GM19238 (cell line): ENCODE data around the gene PDSS2.
A peak's percentile ranks its signal among the peaks of the same experiment; 100 is the strongest.
"Not testable (repeated sequence)": the region's sequence is repeated elsewhere in the genome, so short reads cannot be mapped to it uniquely, and the experiment has no call there.

Source experiments
- DNase-seq: peaks from one replicate; pipeline ENCODE4 v3.0.0; 2011; ENCODE audit warnings: low spot score; ENCODE audit not compliant: insufficient read length

The PDSS2 gene

DNA sequence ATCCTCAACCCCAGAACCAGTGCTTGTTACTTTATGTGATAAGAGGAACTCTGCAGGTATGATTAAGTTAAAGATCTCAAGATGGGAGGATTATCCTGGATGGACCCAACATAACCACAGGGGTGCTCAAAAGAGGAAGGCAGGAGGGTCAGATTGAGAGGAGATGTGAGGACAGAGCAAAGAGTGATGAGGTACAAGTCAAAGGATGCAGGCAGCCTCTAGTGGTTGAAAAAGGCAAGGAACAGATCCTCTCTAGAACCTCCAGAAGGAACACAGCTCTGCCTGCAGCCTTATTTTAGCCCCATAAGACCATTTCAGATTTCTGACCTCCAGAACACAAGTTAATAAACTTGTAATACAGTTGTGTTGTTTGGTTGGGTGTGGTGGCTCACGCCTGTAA is 41.2 kb downstream of the PDSS2 start:
- DNase-seq = peak; percentile 7

DNA sequence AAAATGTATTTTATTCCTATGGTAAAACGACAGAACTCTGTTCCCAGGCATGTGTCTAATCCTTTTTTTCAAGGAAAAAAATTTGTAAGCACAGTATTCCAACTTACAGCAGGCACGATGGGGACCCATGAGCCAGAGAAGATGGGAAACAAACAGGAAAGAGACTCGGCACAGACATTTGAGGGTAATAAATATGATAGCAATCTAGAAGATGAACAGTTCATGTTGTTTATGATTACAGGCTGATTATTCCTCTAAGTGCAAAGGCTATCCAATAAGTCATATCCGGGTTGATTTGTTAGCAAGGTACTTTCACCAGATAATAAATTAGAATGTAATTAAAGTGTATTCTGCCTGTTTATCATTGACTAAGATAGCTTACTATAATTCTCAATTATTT is 43.2 kb downstream of the PDSS2 start:
- DNase-seq = no peak

DNA sequence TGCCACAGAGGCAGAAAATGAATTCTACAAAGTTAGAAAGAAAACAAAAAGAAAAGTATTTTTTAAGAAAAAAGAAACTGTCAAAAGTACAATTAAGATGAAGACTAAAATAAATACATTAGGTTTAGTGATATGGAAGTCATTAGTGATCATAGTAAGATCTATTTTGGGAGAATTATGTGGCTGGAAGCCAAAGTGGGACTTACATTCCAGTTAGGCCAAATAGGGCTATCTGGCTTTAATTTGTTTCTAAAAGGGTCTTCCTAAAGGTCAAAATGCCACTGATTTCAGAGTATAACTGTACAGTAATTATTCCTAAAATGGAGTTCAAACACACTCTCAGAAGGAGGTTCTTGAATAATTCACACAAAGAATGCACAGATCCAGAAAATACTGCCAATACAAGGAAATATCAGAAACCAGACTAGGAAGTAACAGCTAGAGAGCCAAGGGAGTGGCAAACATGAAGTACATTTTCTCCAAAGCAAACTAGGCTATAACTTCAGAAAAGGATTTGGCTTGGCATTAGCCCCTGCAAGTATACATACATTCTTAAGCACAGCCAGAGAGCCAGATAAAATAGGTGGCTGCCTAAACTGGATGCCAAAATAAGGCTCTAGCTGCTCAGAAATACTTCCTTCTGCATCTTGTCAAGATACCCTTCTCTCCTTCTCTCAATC is 45.3 kb downstream of the PDSS2 start:
- no peak for DNase-seq

DNA sequence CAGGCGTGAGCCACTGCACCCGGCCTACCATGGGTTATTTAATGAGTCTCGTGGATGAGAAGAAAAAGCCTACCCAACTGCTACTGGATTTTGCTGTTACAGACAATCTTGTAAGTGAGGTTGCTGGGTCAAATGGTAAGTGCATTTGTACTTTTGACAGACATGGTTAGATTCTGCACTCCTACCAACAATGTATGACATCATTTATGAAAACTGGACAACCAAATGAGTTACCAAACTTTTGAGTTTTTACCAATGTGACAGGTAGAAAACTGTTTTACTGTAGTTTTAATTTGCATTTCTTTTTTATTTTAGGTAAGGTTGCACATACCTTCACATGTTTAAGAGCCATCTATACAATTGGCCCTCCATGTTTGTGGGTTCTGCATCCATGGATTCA is 48.2 kb downstream of the PDSS2 start:
- DNase-seq = no peak

DNA sequence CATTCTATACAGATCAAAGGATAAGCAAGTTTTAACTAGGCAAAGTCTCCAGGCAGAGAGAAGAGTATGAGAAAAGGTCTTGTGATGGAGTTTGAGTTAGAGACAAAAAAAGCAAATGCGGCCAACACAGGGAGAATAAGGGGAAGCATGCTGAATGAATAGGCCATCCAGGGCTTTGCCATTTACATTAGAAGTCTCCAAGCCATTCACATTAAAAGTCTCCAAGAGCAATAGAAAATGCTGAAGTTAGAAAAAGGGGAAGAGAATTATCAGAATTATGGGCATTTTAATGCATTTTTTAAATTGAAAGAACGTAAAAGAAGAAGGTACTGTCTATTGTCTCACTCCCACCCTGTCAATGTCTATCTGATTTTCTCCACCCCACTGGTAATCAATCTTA is 49.4 kb downstream of the PDSS2 start:
- DNase-seq = no peak

DNA sequence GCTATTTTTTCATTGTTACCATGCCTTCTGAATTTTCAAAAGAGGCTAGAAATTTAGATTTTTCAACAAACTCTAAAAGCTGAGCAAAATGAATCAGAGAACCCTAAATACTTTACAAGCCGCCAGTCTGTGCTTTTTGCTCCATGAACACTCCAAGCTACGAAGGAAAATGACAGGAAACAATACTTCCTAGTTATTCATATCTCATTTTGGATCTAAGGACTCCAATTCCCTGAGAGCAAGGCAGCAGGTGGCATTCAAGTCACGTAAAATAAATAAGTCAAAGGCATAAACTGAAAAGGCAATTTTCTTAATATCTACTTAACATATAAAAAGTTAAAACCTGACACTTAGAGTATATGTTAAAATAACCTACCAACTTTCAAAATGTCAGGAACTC is 50.6 kb downstream of the PDSS2 start:
- no peak for DNase-seq

DNA sequence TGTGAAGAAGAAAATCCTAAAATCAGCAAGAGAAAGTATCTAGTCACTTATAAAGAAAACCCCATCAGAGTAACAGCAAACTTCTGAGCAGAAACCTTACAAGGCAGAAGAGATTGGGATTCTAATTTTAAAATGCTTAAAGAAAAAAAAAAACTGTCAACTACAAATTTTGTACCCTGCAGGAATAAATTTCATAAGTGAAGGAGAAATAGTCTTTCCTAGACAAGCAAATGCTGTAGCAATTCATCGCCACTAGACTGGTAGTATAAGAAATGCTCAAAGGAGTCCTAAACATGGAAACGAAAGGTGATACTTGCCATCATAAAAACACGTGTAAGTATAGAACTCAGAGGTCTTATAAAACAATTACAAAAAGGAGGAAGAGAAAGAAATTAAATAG is 54.4 kb downstream of the PDSS2 start:
- no peak for DNase-seq

DNA sequence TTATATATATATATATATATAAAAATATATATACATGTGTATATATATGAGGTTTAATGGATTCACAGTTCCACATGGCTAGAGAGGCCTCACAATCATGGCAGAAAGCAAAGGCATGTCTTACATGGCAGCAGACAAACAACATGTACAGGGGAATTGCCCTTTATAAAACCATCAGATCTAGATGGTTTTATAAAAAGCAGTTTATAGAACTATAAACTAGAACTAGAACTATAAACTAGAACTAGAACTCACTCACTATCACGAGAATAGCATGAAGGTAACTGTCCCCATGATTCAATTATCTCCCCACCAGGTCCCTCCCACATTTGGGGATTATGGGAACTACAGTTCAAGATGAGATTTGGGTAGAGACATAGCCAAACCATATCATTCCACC is 56.8 kb downstream of the PDSS2 start:
- DNase-seq = no peak

DNA sequence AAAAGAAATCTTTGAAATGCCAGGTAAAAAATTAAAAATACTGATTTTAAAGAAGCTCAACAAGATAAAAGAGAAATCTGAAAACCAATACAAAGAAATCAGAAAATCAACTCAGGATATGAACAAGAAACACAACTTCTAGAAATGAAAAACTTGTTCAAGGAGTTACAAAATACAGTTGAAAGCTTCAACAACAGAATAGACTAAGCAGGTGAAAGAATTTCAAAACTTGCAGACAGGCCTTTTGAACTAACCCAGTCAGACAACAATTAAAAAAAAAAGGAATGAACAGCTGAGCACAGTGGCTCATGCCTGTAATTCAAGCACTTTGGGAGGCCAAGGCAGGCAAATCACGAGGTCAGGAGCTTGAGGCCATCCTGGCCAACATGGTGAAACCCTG is 57.8 kb downstream of the PDSS2 start:
- DNase-seq = no peak

DNA sequence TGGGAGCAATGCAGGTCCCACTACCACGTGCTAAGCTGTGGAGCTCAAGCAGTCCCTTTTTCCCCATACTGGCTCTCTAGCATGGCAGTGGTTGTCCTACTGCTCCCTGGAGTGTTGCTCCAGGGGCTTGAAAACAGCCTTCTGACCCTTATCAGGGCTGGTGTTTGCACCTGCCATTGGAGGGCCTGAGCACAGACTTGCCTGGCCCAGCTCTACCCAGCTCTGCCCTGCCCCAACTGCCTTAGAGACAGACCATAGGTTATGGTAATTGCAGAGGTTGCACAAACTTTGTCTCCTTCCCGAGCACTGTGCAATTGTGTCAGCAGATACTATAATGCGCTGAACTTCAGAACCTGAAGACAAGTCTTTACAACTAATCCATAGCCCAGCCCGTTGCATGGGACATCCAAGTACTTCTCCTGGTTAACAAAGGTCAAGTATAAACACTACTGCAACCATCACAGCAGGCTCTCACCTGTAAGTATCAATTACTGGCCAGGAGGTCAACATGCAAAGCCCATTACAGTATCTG is 58.7 kb downstream of the PDSS2 start:
- DNase-seq = no peak

DNA sequence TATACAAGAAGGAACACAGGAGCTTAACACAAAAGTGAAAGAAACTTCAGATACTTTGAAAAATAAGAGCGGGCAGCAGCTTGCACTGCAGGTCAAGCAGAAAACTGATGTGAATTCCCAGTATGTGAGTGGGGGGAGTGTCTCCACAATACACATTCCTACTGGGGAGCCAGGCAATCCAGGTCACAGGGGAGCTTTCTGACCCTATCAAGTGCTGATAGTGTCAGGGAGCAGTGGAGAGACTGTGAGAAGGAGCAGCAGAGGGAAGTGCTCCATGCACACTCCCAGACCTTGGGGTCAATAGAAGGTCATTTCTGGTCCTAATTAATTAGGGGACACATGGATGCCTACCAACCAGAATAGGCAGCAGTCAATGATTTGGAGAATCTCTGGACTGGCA is 59.4 kb downstream of the PDSS2 start:
- DNase-seq = no peak

DNA sequence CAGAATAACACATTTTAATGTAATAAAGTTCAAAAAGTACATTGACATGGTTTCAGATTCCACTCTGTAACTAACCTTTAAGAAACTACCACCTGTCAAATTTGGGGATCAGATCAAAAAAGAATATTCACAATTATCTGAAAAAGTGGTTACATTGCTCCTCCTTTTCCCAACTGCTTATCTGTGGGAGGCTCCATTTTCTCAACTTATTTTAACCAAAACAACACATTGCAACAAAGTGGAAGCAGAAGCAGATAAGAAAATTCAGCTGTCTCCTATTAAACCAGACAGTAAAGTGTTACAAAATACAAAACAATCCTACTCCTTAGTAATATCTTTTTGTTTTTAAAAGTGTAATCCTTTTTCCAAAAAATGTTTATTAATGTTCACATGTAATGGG is 61.4 kb downstream of the PDSS2 start:
- no peak for DNase-seq

DNA sequence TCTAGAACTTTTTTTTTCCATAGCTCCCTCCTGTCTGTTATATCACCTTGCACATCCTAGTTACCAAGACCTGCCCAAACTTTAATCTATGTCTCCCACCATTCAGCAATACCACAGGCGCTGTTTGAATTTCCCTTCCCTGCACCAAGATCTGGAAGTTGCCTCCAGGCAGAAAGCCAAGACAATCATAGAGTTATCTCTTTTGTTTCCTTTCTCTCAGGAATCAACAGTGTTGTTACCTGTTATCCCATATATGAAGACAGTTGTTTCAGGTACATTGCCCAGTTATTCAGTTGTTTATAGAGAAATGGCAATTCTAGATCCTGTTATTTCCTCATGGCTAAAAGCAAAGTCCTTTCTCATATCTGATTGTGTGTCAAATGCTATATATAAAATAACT is 63.2 kb downstream of the PDSS2 start:
- DNase-seq = no peak

DNA sequence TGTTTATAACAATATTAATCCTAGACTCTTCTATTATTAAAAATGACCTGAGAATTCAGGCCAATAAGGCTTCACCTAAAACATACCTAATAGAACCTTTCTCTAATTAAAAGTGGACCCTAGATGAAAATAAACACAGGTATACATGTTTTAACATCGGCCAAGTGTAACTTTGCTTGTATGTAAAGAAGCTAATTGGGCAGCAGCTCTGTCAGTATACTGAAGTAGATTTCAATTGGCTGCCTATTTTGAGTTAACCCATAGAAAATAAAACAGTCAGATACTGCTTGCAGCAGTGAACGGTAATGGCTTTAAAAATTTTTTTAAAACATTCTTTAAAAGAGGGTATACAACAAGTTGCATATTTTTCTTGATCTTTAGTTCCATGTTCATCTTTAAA is 67.3 kb downstream of the PDSS2 start:
- no peak for DNase-seq

DNA sequence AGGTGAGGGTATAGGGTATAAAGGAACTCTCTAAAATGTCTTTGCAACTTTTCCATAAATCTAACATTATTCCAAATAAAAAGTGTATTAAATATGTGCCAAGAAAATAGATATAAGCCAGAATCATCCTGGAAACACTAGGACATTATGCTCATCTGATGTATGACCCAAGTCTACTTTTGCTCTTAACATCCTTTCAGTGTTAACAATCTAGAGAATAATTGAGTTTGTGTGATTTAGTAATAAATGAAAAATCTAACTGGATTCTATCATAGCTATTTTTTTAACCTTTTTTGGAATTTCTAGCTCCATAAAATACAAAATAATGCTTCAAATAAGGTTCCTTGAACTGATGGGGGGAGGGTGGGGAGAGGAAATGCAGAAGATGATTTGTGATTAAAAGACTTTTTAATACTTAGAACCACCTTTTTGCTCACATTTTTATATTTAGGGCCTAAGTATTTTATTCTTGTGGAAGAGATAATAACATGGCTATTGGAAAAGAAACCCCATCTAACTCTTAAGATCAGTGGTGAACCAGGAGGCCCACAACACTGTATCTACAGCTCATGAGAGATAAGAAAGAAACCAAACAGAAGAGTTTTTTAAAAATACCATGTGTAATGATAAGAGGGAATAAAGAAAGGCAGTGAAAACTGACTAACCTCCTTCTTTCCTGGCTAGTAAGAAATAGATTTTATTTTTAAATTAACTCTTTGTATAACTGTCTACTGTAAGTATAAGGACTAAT is 68.5 kb downstream of the PDSS2 start:
- no peak for DNase-seq

DNA sequence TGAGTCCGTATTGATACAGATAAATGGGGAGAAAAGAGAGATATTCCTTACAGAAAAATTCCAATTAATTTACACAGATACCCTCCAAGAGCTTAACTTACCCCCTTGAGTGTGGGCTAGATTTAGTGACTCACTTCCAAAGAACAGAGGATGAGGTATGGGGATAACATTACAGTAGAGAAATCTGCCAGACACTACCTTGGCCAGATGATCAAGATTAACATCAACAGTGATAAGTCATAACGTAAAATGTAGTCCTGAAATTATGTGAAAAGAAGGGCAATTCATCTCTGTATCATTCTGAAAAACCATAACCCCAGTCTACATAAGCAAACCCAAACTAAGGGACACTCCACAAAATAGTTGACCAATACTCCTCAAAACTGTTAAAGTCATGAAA is 69.3 kb downstream of the PDSS2 start:
- no peak for DNase-seq

DNA sequence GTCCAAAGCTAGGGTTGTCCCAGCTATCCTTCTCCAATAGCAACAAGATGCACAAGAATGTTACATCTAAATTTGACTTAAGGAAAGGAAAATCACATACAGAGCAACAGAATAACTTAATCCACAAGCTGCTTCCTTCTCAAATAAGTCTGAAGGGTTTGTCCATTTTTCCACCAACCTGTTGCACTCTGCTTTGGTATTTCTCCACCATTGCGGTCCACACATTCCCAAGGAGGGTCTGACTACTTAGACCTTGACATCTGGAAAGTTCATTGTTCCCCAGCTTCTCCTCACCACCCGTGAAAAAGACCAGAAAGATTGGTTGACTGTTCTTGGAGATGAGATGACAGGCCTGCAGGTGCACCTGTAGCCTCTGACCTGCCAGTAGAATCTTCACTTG is 72.5 kb downstream of the PDSS2 start:
- no peak for DNase-seq

DNA sequence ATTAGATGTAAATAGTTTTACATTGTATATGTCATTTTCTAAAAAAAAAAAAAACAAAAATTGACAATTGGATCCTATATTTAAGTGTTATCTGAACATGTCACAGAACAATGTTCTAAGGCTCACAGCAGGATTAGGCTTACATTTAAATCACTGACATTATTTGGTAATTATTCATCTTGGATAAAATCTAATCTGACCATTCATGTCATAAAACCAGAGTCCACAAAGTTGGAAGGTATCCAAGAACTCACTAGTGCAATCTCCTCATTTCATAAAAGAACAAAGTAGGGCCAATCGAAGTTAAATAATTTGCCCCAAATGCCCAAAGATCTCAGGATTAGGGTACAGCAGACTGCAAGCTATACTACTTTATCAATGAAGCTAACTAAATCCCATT is 73.0 kb downstream of the PDSS2 start:
- DNase-seq = no peak

DNA sequence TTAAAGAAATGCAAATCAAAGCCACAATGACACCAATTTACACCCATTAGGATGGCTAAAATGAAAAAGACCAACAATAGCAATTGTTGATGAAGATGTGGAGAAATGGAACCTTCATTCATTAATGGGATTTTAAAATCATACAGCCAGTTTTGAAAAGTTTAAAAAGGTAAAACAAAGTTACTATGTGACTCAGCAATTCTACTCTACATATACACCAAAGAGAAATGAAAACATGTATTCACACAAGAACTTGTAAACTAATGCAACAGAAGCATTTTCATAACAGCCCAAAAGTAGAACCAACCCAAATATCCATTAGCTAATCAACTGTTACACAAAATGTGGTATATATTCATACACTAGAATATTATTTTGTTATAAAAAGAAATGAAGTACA is 75.7 kb downstream of the PDSS2 start:
- no peak for DNase-seq

DNA sequence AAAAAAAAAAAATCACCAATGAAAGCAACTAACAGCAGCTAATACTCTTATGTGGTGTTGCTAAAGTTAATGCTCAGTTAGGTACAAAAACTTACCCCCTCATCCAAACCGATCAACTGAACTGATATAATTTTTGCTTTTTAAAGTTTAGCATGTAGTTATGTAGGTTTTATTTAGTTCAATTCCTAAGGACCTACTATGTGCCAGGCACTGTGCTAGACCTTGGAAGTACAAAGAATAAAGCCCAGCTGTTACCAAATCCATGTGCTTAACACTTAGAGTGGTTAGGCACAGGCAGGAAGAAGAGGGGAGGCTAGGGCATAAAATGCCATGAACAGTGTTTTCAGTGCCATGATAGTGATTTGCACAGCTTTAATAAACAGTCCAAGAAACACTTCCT is 85.1 kb downstream of the PDSS2 start:
- no peak for DNase-seq

DNA sequence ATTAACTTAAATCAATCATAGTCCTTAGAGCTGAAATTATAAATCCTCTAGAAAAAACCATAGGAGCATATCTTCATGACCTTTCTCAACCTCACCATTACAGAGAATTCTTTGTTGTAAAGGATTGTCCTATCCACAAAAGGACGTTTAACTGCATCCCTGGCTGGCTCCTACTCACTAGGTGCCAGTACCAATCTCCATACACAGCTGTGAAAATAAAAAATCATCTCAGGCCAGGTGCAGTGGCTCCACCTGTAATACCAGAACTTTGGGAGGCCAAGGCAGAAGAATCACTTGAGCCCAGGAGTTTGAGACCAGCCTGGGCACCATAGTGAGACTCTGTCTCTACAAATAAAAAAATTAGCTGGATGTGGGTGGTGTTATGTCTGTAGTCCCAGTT is 89.9 kb downstream of the PDSS2 start:
- DNase-seq = no peak

DNA sequence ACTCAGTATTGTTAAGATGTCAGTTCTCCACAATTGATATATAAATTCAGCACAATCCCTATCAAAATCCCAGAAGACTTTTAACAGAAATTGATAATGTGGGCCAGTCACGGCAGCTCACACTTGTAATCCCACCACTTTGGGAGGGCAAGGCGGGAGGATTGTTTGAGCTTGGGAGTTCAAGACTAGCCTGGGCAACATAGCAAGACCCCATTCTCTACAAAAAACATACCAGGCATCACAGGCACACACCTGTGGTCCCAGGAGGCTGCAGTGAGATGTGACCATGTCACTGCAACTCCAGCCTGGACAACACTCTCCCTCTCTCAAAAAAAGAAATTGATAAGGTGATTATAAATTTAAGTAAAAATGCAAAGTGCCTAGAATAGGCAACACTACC is 90.9 kb downstream of the PDSS2 start:
- no peak for DNase-seq

DNA sequence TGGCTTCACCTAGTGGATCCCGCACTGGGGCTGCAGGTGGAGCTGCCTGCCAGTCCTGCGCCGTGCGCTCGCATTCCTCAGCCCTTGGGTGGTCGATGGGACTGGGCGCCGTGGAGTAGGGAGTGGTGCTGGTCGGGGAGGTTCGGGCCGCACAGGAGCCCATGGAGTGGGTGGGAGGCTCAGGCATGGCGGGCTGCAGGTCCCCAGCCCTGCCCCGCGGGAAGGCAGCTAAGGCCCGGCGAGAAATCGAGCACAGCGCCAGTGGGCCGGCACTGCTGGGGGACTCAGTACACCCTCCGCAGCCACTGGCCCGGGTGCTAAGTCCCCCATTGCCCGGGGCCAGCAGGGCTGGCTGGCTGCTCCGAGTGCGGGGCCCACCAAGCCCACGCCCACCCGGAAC is 95.2 kb downstream of the PDSS2 start:
- DNase-seq = not testable (repeated sequence)
